HG02759 (cell line): Measurements from ENCODE around the gene C14orf132.

ENCODE experiments used
- ATAC-seq: cut with Tn5 transposase; IDR thresholded peaks from one replicate; pipeline ENCODE4 v1.9.1; 2021; ENCODE audit warnings: mild to moderate bottlenecking, moderate library complexity; ENCODE audit not compliant: unreplicated experiment

C14orf132 gene

DNA sequence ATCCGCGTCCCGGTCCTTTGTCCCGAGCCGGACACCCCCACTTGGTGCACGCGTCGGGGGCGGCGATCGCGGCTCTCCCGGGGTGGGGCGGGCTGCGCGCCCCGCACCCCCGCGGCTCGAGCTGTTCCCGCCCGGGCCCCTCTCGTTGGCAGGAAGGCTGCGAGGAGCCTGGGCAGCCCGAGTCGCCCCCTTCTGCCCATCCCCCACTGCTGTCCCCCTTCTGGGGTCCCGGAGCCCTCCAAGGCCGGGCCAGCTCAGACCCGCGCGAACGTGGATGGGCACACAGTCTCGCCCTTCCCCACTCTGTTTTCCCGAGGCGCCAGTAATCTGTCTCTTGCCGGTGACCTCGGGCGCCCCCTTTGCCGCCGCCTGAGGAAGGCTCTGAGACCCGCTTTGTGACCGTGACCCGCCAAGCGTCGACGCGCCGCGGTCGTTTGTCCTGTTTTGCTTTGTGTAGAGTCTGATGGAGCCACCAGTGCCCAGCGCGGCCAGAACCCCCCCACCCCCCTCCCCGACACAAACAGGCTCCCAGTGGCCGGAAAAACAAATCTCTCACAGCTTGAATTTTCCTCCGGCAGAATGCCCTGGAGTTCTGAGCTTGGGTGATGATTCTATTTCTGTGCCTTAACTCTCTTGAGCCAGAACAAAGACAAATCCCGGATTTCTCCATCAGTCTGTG lies 610 bp downstream of the C14orf132 start:
- no peak for ATAC-seq

DNA sequence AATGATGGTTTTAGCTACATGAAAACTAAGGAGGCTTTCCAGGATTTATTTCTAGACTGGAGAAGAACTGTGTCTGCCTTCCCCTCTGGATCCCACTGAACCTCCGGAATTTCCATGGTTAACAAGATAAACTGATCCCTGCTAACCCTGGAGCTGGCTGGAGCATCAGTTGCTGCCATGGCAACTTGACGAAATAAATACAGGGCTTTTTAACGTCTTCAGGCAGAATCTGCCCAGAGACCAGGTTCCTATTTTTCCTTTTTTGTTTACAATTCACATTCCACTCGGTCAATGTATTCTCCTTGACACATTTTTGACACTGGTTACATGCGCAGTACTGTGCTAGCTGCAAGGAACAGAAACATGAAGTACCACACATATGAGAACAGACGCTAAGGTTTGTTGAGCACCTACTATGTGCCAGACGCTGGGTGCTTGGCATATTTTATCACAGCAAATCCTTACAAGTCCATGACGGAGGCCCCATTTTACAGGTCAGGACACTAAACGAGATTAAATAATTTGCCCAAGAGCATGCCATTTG lies 1.7 kb downstream of the C14orf132 start:
- ATAC-seq: no peak

DNA sequence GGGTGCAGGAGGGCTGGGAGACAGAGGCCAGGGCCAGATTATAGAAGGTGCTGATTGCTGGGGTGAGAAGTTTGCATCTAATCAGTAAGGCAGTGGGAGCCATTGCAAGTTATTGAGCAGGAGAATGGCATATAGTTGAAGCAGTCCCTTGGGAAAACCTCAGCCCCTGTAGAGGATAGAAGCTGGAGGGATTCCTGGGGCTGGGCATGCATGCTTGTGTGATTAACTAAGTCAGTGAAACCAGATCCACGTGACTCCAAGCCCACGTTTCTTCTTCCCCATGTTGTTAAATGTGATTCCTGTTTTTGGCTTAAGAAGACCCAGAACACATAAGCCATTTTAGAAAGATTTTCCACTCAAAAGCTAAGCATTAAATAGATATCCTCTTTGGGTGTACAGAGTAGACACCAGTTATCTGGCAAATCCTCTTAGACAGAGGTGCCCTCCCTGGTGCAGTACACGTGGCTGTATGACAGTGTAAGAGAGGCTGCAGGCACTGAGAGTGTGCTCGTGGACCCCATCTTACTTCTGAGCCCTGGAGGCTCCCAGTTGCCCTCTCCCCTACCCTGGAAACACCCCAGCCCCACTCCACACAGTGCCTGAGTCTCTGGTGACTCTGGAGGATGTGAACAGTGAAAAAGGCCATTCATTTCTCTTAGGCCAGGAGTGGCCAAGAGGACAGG lies 3.2 kb downstream of the C14orf132 start:
- no peak for ATAC-seq

DNA sequence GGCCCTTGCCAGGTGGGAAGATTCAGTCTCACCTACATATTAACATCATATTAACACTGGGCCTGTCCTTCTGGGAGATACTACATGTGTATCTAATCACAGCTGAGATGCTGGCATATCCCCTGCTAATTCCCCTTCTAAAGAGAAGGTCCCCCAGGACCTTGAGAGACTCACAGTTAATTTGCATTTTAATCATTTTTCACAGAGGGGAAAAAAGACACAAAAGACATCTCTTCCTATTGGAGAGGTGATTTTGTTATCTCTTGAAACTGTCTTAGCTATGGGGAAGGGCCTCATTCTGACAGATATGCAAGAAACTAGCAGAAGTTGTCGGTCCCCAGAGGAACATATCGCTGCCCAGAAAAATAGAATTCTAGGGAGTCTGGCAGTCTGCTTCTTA lies 7.5 kb downstream of the C14orf132 start:
- ATAC-seq: no peak

DNA sequence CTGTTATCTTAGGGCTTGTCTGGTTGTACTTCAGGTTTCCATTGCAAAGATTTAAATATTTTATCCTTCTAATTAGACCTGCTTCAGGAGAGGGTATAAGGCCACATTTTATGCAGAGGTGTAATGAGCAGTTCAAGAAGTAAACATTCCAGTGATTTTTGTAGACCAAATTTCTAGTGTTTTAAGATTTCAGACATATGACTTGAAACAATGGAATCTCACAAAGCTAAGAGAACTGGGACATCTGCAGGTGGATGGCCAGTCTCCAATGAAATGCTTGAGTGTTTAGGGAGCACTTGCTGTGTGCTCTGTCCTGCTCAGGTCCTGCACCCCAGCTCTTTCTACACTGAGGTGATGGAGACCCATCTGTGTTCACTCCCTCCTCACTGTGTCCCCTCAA lies 7.9 kb downstream of the C14orf132 start:
- ATAC-seq: no peak

DNA sequence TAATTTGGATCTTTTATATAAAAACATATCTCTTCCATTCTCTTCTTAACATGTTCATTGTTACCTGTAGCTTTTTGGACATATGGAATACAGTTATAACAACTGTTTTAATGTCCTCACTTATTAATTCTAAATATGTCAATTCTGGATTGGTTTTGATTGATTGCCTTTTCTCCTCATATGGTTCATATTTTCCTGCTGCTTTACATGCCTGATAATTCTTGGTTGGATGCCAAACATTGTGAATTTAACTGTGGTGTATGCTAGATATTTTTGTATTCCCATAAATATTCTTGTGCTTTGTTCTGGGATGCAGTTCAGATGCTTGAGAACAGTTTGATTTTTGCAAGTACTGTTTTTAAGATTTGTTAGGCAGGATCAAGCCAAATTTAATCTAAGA lies 10.8 kb downstream of the C14orf132 start:
- no peak for ATAC-seq

DNA sequence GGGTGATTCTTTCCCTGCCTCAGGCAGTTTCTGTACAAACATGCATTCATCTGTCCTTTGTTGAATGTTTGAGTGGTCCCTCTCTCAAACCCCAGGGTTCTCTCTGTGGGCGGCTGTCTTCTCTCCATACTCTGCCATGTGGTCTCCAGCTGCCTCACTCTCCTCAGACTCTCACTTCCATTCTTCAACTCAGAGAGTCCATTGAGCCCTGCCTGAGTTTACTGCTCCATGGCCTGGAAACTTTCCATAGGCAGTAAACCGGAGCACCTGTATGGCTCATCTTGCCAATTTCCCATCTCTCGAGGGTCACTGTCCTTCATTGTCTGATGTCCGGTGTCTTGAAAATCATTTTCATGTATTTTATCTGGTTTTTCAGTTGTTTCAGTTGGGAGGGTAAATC lies 11.3 kb downstream of the C14orf132 start:
- ATAC-seq: no peak

DNA sequence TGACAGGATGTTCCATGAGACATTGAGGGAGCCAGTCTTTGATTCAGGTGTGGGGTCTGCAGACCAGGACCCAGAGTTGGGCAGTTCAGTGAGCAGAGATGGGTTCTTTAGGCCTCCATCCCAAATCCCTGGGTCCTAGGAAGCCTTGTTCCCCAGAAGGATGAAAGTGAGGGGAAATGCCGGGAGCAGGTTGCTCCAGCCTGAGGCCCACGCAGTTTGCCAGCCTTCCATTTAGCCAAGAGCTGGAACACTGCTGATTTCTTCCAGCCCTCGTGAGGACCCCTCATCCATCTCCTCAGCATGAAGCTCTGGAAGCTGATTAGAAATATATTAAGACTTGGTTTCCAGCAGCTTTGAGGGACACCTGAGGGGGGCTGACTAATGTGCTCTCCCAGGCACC lies 12.1 kb downstream of the C14orf132 start:
- ATAC-seq: no peak

DNA sequence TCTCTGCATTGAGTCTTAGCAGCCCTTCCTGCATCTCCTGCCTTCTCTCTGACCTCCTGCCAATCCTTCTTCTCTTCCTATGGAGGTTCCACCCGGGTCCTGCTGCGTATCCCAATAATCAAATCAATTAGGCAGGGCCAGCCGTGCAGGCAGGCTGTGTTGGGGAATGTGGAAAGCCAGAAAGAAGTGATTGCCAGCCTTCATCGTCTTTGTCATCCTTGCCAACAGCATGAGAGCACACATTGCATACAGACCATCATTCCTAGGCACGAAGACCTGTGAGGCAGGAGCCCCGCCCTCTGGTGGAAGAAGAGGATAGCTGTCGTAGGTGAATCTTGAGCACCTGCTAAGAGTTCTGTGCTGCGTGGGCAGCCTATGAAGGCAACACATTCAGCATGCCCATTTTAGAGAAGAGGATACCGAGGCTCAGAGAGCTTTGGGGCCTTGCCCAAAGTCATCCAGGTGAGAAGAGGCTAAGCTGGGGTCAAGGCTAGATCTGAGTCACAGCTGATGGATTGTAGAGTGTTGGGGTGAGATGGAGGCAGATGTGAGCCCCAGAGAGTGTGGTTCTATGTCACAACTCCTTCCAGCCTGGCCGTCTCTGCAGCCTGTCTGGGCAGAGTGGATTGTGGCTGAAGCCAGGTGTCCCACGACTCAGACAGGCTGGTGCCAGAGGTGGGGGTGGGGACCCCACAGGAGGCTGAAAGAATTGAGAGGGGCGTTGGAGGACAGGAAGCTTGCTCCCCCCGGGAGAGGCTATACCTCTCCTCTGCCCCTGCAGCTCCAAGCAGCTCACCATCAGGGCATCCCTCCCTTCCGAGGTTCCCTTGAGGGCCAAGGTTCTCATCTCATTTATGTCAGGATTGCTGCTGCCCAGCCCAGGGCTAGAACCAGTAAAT lies 12.7 kb downstream of the C14orf132 start:
- ATAC-seq: peak; percentile 43

DNA sequence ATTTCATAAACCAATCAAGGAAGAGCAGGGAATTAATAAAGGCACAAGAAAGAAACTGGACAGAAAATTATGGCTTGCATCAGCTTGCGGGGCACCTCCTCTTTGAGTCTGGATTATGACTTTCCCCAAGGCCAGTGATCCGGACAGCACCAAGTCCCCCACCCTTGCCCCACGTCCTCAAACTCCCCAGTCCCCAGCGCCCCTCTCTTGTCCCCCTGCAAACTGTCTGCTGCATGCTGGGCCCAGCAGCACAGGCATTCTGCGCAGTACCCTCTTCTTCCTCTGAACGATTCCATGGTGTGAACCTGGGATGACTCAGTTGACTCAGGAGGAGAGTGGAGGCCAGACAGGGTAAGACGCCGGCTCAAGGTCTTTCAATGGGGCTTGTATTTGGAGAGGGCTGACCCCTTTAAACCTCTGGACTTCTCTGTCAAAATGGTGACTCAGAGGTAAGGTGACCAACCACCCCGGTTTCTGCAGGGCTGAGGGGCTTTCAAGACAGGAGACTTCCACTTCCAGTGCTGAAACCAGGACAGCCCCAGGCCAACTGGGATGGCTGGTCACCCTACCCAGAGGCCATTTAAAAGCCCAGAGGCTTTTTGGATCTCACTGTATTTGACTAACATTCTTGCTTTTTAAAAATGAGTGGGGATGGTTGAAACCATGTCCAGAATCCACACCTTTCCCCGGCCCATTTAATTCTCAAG lies 13.5 kb downstream of the C14orf132 start:
- ATAC-seq: no peak

DNA sequence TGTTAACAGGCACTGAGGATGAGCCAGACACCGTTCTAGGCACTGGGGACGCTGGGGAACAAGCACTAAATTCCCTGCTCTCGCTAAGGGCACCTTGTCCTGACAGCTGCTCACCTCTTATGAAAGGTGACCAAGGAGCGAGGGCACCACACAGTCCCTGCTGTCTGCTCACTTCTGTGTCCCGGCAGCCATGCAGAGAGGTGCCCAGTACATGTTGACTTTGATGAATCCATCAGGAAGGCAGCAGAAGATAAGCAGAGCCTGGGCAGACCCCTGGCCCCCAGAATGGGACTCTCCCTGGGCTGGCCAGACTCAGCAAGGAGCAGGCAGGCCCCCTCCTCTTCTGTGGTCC lies 14.1 kb downstream of the C14orf132 start:
- ATAC-seq: no peak

DNA sequence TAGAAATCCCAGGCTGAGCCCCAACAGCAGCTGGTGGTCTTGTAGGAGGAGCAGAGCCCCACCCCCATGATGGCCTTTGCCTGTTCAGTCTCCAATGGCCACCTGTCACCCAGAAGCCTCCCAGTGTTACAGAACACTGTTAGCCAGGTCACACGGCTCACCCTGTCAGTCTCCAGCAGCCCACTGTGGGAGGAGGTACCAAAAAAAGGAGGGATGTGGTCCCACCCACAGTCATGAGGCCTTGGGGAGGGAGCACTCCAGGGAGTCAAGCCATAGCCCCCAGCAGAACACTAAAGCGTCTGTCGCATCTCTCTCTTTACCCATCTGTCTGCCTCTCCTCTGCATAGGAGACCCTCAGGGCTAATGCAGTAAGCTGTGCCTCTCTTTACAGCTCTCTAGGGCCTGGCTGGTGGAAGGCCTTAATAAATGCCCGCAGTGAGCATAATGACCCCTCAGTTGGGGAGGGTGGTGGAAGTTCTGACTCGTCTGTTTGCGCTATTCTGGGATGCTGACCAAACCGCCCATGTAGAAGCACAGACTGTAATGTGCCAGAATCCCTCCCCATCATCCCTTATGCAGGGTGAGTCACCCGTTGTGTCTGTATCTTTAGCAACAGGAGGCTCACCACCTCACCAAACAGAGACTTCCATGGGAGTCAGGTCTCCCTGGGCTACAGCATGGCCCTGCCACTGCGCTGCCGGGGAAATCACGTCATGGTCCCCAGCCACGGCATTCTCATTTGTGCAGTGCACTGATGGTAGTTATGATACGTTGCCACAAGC lies 14.6 kb downstream of the C14orf132 start:
- ATAC-seq: no peak

DNA sequence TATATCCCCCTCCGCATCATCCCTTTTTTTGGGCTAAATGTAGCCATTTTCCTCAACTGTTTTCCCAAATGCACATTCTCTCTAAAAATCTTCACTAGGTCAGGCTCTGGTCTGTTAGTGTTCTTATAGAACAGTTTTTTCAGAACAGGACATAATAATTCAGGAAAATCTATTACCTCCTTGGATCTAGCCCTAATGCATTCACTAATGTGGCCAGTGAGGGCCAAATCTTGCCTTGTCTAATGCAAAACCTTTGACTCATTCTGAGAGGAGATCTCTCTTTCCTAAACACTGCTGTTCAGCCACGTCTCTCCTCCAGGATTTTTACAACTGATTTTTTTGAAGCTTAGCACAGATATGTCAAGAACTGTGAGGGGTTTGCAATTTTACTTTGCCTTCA lies 15.5 kb downstream of the C14orf132 start:
- ATAC-seq: no peak

DNA sequence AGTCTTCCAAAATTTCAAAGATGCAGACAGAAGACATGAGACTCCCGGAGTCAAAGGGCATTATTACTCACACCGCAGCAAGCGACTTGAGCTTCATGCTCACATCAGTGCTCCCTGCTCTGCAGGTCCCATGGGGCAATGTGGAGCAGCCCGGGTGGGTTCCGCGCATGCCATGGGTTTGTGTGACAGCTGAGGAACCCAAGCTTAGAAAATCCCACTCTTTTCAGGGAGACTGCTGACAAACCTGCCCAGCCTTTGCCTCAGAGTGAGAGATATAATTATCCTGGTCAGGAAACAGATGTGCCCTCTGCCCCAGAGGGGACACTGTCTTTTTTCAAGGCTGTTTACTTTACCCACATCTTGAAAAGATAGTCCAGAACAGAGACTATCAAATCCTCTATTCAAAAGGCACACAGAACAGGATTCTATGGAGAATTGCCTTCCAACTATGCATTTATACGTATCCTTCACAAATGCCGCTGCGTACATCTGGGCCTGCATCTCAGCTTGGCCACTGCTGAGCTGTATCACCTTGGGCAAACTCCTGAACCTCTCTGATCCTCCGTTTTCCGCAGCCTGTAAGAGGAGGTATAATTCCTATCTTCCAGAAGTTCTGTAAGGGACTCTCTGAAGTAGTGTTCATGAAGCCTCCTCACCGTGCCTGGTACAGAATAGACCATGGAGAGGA lies 16.0 kb downstream of the C14orf132 start:
- ATAC-seq: no peak

DNA sequence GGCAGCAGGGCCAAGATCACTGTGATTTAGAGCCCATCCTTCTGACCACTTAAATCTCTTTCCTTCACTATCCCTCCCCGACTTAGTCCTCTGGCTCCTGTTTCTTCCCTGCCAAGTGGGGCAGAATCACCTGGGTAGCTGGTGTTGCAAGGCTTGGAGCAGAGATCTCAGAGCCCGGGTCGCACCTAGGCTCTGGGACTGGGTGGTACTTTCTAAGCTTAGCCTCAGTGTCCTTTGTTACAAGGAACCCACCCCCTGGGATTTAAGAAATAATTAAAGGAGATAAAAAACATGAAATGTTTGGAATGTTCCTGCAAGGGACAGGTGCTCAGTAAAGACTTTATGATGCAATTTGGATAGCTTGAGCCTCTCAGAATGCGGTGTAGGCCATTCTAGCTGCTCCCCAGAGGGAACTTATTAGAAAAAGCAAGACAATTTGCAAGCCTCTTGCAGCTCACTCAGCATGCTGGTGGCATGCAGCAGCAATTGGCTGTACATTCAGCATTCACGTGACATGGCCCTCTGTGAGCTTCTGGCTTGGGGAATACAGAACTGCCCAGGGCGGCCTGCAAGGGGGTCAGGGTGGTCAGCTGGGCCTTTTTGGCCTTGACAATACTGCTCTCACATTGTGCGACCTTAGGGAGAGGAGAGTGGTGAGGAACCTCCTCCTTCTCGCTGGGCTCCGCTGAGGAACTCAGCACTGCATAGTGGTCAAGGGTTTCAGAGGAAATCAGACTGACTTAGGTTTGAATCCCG lies 16.8 kb downstream of the C14orf132 start:
- ATAC-seq: no peak

DNA sequence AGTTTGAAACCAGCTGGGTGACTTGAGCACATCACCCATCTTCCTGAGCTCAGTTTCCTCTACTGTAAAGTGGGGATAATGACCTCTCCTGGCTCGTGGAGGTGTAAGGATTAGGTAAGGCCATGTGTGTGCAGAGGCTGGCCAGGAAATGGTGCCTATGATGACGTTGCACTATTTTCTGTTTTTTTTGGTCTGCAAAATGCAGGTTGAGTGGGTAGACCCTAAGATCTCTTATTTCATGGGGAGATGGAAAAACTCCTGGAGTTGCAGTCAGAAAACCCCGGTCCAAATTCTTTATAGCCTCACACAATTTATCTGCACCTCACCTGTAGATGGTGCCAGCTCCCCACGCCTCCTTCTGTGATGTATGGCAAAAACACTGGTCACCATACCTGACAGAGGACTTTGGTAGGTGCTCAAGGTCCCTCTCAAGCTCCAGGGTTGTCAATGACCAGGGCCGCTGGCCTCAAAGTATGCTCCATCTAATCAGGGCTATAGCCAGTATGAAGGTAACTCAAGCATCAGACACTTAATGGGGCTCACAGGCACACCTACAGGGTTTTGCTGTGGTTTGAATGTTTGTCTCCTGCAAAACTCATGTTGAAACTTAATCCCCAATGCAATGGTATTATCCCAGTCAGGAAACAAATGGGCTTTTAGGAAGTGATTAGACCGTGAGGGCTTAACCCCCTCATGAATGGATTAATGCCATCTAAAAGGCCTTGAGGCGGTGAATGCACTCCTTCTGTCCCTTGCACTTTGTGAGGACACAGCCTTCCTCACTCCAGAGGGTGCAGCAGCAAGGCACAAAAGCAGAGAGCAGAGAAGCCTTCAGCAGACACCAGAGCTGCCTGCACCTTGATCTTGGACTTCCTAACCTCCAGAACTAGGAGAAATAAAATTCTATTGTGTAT lies 17.6 kb downstream of the C14orf132 start:
- no peak for ATAC-seq

DNA sequence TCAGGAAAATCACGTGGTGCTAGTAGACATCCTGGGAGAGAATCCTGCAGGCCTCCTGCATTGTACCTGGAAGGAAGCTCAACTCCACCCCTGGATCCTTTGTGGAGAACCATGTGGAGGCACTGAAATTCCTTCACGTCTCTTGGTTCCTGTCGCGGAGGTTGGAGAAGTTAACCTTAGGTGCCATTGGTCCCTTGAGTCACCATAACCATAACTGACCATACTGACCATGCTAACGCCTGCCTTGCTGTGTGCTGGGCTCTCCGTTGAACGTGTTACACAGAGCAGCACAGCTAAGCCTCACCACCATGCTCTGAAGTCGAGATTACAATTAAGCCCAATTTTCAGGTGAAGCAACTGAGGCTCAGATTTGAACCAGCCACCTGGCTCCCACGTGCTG lies 18.6 kb downstream of the C14orf132 start:
- ATAC-seq: no peak
